Stimulated activated CD8-positive, alpha-beta memory T cell treated with anti-CD3 and anti-CD28 coated beads, Interleukin-2, amount 100 ng/mL, for 1 hour (primary cell): ENCODE results near the gene ALAD.
"Not testable (repeated sequence)": the region's sequence is repeated elsewhere in the genome, so short reads cannot be mapped to it uniquely, and the experiment has no call there.

Experiments
- DNase-seq, 2 donors: peaks; one replicate each; pipeline ENCODE4 v3.0.0-alpha.2; 2020; ENCODE audit warnings: low read depth in 2 of 2

ALAD gene

DNA sequence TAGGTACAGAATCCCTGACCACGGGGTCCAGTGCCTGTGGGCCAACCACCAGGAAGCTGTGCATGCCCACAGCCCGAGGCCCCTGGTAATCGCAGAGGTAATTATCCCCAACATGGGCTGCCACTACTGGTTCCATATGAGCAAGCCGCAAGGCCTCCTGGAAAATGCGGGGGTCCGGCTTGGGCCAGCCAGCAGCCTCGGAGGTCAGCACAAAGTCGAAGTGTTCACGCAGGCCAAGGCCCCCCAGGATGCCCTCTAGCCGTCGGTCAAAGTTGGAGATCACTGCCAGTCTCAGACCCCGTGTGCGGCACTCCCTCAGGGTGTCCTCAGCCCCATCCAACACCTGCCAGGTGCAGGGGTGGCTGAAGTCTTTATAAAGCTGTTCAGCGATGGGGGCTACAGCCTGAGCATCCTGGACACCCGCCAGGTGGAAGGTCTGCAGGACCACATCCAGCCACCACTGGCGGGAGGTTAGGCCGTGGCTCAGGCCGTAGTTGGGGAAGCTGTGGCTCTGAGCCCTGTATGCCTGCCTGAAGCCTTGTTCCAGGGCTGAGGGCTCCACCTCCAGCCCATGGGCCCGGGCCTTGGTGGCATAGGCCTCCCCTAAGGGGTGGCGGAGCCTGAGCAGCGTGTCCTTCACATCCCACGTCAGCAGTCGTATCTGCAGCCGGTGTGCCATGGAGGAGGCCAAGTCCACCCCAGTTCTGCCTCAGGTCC, 27.2 kb downstream of the ALAD start:
- DNase-seq, result no peak

DNA sequence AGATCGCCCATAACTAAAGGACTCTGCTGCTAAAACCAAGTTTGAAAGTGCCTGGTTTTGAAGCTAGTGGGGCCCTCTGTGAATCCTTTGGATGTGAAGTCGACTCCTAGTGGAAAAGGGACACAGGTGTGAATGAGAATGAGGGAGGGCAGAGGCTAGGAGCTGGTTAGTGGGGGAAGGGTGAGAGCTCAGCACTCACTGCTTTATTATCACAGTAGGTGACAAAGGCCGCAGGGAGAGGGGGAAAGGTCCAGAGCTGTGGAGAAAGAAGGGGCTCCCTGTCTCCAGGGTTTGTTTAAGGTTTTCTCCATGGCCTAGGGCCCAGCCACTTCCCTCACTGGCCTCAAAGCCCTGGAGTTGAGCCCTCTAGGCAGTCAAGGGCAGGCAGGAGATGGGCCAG, 27.8 kb downstream of the ALAD start:
- DNase-seq, result no peak

DNA sequence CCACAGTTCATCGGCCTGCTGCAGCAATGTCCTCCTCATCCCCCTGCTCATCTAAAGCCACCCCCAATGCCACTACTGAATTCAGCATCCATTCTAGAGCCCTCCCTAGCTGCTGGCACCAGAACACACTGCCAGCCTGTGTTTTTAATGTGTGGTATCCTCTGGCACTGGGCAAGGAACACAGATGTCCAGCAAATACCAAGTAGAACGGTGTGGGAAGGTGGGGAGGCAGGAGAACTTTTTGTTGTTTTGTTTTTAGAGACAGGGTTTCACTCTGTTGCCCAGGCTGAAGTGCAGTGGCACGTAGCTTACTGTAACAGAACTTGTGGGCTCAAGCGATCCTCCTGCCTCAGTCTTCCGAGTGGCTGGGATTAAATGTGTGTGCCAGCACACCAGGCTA, 29.0 kb downstream of the ALAD start:
- DNase-seq, result no peak

DNA sequence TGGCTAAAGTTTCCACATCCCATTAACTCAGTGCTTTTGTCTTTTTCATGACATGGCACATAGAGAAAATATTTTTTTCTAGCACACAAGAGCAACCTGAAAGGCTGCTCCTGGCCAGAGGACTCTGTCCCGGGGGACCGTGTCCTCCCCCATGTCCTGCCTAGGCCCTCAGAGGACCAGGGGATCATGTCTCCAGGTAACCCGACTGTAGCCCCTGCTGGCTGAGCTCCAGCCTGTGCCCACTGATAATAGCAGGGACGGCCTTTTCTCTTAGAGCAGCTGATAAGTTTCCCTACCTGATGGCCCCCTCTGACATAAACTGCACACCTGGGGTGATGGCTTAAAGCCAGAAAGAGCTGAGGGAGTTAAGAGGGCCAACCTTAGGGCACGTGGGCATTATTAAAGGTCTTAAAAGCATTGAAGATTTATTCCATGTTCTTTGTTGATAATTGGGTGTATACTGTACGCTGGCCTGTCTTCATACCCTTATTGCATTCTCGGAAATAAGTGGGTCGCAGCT, 30.2 kb downstream of the ALAD start:
- DNase-seq, result no peak

DNA sequence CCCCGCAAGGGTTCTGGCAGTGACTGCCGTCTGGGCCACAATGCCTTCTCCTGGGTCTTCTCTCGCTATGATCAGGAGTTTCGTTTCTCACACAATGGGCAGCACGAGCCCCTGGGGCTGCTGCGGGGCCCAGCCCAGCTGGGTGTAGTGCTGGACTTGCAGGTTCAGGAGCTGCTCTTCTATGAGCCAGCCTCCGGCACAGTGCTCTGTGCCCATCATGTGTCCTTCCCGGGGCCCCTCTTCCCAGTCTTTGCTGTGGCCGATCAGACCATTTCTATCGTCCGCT, 31.3 kb downstream of the ALAD start:
- no peak for DNase-seq

DNA sequence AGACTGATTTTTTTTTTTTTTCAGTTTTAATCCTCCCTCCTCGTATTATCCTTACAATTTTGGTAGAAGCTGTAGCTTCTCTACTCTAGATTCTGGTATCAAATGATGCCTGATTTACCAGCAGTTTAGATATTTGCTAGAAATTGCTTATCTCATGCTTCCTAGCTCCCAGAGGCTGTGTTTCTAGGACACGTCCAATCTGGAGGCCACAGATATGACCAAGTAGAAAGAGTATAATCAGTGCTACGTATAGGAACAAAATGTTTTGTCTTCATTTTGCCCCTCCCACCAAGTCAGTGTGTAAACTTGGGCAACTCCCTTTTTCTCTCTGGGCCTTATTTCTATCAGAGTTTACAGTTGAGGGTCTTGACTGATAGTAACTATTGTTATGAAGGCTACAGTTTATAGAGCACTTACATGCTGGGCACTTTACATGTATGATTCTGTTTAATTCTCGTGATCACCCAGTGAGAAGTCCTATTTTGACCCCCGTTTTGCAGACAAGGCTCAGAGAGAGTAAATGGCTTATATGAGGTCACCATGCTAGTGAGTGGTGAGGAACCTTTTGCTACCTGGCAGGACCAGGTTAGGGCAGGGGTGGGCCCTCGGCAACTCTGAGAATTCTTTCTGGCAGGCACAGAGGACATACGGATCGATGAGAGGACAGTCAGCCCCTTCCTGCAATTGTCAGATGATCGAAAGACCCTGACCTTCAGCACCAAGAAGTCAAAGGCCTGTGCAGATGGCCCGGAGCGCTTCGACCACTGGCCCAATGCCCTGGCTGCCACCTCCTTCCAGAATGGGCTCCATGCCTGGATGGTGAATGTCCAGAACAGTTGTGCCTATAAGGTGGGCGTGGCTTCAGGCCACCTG, 31.9 kb downstream of the ALAD start:
- DNase-seq, result no peak

DNA sequence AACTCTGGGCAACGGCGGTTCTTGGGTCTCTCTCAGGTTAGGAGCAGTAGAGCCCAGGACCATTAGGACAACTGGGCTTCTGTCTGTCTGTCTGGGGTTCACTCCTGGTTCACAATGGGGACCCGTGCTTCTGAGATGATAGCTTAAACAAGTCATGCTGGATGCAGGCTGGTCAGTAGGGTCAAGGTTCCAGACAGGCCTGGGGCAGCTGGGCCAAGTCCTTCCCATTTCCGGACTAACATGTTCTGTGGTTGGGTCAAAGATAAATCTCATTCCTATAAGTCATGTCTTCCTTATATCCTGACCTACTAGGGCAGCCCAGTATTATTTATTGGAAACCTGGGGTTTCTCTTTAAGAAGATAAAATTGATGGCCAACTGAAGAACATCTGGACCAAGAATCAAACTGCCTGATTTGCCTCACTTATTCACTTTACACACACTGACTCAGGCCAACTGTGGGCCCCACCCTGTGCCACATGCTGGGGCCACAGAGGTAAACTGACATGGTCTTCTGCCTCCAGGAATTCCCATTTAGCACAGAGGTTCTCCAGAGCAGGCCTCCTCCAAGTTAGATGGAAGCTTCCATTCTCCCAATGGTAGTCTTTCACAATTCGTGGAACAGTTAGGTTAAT, 32.6 kb downstream of the ALAD start:
- no peak for DNase-seq

DNA sequence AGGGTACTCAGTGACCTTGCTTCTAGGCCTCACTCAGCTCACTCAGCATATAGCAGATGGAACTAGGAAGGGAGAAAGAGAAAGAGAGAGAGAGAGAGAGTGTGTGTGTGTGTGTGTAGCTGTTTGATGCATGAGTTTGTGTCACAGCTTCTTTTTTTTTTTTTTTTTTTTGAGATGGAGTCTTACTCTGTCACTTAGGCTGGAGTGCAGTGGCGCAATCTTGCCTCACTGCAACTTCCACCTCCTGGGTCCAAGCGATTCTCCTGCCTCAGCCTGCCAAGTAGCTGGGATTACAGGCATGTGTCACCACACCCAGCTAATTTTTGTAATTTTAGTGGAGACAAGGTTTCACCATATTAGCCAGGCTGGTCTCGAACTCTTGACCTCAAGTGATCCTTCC, 35.4 kb downstream of the ALAD start:
- DNase-seq, result not testable (repeated sequence)

DNA sequence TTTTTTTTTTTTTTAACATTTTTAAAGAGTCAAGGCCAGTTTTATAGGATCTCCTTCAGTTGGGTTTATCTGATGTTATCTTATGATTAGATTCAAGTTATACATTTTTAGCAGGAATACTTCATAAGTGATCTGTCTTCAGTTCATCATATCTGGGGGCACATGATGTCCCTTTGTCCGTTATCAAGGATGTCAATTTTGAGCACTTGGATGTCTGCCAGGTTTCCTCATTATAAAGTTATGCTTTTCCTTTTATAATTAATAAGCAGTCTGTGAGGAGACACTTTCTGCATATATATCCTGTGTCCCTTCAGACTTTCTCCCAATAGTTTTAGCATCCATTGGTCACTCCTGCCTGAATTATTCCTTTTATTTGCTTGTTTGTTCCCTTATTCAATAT, 36.1 kb downstream of the ALAD start:
- DNase-seq, result no peak

DNA sequence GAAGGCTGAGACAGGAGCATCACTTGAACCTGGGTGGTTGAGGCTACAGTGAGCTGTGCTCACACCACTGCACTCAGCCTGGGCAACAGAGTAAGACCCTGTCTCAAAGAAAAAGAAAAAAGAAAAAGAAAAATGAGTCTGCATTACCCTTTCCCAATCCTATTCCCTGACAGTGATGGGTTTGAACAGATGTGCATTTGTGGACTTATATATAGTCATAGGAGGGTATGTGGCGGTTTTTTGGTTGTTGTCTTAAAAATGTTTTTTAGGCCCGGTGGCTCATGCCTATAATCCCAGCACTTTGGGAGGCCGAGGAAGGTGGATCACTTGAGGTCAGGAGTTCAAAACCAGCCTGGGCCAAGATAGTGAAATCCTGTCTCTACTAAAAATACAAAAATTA, 37.7 kb downstream of the ALAD start:
- DNase-seq, result no peak

DNA sequence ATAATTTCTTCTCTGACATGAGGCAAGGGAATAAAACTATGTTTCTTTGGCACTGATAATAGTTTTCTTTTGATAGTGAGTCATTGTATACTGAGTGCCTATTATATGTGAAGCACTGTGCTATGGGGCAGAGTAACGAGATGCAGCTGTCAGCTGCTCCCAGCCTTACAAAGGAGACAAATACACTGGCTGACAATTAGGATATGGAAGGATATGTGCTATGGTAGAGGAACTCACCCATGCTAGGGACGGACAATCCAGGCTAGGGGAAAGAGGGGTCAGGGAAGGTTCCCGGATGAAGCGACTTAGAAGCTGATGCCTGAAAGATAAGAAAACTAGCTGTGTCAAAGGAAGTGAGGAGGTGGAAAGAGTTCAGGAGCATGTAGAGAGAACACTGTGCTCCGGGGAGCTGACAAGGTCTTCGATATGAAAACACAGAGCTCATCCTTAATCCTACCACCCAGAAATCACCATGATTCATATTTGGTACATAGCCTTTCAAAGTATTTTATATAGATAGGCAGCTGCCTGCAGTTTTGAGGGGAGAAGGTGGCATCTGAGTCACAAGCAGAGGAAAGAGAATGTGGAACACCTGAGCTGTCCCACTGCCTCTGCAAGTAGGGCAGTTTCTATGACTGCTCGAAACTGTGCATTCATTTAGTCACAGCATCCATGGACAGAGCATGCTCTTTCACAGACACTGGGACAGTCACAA, 39.6 kb downstream of the ALAD start:
- DNase-seq, result no peak

DNA sequence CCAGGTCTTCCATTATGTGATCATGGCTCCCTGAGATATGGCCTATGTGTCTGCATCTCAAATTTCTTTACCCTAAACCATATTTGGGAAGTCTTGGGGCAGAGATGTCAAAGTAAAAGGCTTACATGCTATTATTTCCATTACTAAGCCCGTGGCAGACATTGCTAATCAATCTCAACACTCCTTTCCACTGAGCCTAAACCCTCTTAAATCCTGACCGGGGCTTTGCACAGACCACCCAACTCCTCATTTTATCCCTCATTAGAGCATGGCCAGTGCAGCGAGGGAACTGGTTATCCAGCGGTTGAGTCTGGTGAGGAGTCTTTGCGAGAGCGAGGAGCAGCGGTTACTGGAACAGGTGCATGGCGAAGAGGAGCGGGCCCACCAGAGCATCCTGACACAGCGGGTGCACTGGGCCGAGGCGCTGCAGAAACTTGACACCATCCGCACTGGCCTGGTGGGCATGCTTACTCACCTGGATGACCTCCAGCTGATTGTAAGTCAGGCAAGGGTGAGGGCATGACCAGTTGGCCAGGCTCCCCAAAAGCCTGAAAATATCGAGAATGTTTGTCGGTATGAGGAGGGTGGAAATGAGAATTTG, 40.7 kb downstream of the ALAD start:
- DNase-seq, result no peak

DNA sequence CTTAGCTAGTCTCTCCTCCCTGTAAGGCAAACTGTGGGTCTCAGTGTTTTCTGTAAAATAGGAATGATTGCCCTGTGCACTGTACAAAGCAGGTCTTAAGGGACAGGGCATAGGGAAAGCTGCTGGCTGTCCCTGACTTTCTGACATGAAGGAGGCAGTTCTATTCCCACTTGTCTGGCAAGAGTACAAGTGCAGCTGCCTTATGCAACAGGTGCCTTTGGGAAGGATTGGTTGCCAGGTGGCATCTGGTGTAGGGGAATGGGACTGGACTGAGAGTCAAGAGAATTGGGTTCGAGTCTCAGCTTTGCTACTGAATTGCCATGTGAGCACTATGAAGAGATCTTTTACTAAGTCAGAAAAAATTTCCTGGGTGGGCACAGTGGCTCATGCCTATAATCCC, 41.7 kb downstream of the ALAD start:
- no peak for DNase-seq

DNA sequence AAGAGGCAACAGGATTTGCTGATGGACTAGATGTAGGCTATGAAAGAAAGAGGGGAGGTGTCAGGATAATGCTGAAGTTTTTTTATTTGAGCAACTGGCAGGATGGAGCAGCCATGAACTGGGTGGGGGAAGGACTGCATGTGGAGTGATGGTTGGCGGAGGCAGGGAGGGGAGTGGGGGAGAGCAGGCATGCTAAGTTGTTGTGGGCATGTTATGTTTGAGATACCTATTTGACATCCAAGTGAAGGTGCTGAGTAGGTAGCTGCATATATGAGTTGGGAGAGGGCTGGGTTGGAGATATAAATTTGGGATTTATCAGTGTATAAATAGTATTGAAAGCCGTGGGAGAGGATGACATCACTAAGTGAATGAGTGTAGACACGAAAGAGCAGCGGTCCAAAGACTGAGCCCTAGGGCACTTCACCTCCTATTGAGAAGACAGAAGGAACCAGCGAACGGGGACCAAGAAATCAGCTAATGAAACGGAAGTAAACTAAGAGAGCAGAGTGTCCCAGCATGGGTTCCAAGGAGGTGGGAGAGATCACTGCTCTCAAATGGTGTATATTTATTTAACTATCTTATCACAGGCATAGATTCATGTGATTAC, 44.3 kb downstream of the ALAD start:
- no peak for DNase-seq

DNA sequence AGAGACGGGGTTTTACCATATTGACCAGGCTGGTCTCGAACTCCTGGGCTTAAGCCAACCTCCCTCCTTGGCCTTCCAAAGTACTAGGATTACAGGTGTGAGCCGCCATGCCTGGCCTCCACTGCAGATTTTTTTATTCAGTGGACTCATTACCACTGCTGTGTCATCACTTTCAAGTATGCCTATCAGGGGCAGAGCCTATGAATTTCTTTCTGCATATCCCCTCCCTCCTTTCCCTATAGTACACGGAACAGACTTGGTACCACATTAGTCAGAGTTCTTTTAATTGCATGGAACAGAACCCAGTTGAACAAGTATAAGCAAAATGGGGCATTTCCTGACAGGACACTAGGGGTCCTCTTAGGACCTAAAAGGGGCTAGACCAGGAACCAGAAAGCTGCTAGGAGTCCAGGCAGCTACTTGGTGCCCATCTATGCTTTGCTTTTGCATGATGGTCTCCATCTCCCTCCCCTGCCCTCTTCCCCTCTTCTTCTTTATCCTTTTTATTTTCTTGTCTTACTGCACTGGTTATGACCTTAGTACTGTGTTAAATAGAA, 46.0 kb downstream of the ALAD start:
- DNase-seq, result no peak

DNA sequence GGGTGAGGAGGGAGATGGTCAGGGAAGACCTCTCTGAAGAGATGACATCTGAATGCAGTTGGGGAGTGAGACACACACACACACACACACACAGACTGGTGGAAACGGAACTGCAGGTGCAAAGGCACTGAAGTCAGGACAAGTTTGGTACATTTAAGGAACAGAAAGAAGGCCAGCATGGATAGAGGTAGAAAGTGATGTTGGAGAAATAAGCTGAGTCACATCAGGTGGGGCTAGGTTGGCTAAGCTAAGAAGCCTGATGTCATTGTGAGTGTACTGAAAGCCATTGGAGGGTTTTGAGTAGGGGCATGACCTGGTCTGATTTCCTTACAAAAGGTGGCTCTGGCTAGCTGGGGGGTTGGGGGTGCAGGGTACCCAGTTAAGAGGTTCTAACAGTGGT, 48.7 kb downstream of the ALAD start:
- DNase-seq, result no peak

DNA sequence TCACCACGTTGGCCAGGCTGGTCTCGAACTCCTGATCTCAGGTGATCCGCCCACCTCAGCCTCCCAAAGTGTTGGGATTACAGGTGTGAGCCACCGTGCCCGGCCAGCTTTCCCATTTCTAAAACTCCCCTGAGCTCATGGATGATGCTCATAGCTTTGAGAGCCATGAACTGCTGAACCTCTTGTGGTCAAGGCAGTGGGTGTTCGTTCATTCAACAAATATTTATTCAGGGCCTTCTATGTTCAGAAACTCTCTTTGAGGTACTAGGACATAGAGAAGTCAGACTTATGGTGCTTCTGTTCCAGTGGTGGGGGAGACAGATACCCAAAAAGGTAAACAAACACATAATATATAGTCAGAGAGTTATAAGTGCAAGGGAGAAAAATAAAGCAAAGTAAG, 49.1 kb downstream of the ALAD start:
- no peak for DNase-seq

DNA sequence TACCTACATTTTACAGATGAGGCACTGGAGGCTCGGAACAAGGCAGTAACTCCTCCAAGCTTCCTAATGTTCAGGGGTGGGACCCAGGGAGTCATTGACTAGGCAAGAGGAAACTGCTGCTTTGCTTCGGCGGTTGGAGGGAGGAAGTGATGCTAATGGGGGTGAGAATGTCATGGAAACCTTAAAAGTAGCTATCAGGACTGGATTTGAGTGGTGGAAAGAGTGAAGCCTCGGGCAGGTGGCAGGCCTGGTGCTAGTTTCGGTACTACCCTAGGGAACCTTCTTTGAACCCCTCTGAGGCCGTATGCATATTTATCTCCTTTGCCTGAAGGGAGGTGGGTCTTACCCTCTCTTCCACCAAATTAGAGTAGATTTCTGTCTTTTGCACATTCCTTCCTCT, 50.1 kb downstream of the ALAD start:
- DNase-seq, result no peak

DNA sequence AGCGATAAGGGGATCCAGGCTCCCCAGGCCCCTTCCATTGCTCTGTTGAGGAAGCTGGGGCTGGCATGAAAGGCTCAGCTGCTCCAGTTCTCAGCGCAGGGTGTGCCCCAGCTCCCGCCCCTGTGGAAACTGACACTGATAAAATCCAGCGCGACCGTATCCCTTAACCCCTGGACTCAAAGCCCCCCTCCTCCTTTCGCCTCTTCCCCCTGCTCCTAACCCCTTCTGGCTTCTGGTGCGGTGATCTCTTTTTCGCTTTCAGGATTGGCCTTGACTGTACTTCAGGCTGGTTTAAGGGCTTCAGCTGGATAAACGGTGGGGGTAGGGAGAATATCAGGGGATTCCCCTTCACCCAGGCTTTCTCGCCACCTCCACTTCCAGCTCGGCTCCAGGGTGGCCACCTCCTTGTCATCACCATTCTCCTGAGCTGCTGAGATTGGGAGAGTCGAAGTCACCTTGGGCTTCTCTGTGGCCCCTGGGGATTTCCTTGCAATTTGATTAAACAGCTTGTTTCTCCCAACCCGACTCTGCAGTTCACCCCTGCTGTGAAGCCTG, 50.9 kb downstream of the ALAD start:
- no peak for DNase-seq

DNA sequence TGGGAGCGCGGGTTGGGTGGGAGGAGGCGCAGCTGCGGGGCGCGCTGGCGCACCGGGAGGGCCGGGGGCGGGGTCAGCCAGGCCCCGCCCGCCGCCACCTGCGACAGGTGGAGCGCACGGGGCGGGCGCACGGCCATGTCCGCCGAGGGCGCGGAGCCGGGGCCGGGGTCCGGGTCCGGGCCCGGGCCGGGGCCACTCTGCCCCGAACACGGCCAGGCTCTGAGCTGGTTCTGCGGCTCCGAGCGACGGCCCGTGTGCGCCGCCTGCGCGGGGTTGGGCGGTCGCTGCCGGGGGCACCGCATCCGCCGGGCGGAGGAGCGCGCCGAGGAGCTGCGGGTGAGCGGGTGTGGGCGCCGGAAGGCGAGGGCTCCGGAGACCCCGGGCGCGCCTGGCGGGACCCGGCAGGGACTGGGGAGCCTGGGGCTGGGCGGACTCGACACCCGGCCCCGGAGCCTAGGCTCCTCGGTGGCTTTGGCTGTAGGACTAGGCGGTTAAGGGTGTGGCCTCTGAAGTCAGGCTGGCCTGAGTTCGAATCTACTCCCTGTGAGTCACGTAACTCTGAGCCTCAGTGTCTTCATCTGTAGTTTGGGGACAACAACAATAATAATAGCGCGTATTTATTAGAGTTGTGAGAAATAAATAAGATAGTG, 51.5 kb downstream of the ALAD start, which contains the start of gene BSPRY:
BSPRY (plus strand) TSS at position 97 of the 650 bp plus-strand sequence; CDS start at position 136, 39 bp downstream.
- DNase-seq, result no peak
